Activated CD8-positive, alpha-beta T cell treated with anti-CD3 and anti-CD28 coated beads, Interleukin-2, amount 10 ng/mL, durations not matched to agents 7 days and 5 days (primary cell): Measurements from ENCODE around the gene TRUB2. TPM values are rescaled to one million over a fixed set of nuclear protein-coding genes. Genes with fewer than 3 reads are reported as not detected.
A peak's percentile ranks its signal among the peaks of the same experiment; 100 is the strongest.

Experiments used
- ATAC-seq: fragments of 150-1000 bp; cut with Tn5 transposase; one replicate; pipeline ENCODE4 v1.10.0; 2021; ENCODE audit warnings: moderate library complexity
- CTCF ChIA-PET: fragments of 350-600 bp; sonication (Branson Sonifier 250); formaldehyde crosslinking; loops from one replicate; lab custom pipeline; 2021; ENCODE audit warnings: antibody characterized with exemption; lab: Charles Lee
- POLR2A ChIA-PET: fragments of 350-600 bp; sonication (Branson Sonifier 250); formaldehyde crosslinking; loops from one replicate; lab custom pipeline; 2021; ENCODE audit warnings: antibody characterized with exemption; lab: Charles Lee
- DNase-seq: peaks from one replicate; pipeline ENCODE4 v3.0.0-alpha.2; 2020
- H3K27ac Mint-ChIP-seq: one replicate; pipeline ENCODE4 v1.8.0; 2021; ENCODE audit warnings: mild to moderate bottlenecking, mixed read lengths
- H3K27me3 Mint-ChIP-seq: one replicate; pipeline ENCODE4 v1.8.0; 2021; ENCODE audit warnings: low read depth, mixed read lengths
- H3K36me3 Mint-ChIP-seq: one replicate; pipeline ENCODE4 v1.8.0; 2021; ENCODE audit warnings: low read depth, mixed read lengths
- H3K4me1 Mint-ChIP-seq: one replicate; pipeline ENCODE4 v1.8.0; 2021; ENCODE audit warnings: low read depth, mixed read lengths
- H3K4me3 Mint-ChIP-seq: one replicate; pipeline ENCODE4 v1.8.0; 2021; ENCODE audit warnings: mild to moderate bottlenecking, mixed read lengths
- H3K9me3 Mint-ChIP-seq: one replicate; pipeline ENCODE4 v1.8.0; 2022; ENCODE audit warnings: mixed read lengths; ENCODE audit not compliant: insufficient read depth
- total RNA-seq, 2 experiments: library from RNA; stranded (reverse); gene quantifications; one replicate each; pipeline ENCODE4 v1.2.3, GENCODE V29; 2021

Gene TRUB2, protein sequence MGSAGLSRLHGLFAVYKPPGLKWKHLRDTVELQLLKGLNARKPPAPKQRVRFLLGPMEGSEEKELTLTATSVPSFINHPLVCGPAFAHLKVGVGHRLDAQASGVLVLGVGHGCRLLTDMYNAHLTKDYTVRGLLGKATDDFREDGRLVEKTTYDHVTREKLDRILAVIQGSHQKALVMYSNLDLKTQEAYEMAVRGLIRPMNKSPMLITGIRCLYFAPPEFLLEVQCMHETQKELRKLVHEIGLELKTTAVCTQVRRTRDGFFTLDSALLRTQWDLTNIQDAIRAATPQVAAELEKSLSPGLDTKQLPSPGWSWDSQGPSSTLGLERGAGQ
- total RNA-seq, result 10 to 100 TPM; 25.5 to 27.7 TPM

DNA sequence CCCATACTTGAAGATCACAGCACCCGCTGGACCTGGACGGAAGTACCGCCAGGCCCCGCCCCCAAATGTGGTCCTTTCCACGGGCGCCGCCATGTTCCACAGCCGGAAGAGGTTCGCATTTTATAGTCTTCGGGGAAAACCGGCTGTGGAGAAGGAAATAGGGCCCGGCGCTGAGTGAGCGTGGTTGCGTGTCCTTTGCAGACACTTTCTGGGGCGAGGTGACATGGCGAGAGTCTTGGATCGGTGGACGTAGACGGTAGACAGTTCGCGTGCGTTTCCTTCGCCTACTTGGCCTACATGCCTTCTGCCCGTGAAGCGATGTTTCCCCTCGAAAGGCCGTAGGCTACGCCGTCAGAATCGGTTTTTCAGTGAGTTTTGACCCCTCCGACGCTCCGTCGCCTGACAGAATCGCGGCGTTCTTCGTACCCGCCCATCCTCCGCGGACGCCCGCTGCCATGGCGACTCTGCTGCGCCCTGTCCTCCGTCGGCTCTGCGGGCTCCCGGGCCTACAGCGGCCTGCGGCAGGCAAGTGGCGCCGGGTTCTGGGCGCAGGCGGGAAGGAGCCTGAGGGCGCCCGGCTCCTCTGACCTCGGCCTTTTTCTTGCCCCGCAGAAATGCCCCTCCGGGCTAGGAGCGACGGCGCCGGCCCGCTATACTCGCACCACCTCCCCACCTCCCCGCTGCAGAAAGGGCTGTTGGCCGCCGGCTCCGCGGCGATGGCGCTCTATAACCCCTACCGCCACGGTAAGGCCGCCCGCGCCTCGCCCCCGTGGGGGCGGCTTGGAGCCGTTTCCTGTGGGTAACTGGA is at the start of gene TRUB2, which contains the start of gene COQ4:
Gene TRUB2, minus strand, starts transcription at position 44 of the 808 bp plus-strand sequence. Its CDS starts 39 bp downstream, at position 5.
Gene COQ4, plus strand, starts transcription at position 436 of the 808 bp plus-strand sequence. Its CDS starts 20 bp downstream, at position 456.
- ChIA-PET CTCF (interaction anchor here (1.0 kb wide), 1 partner anchor 13 kb away, joined by 3 read pairs; no protein-coding TSS in a partner anchor), POLR2A (interaction anchor here (0.5 to 1.3 kb wide), 3 partner anchors 19 to 135 kb away, joined by 3 read pairs; partner anchors contain the start of genes GOLGA2 and SWI5)
- Mint-ChIP-seq H3K4me3 (peak within 1 kb of the TSS; percentile 97), H3K4me1 (peaks cover 18% of the 10 kb centered on the region), H3K9me3 (no peaks in the 10 kb centered on the region), H3K27me3 (no peaks in the 10 kb centered on the region), H3K27ac (peak within 1 kb of the TSS; percentile 99), H3K36me3 (peaks cover 11% of the 10 kb centered on the region)
- peak; percentile 88 for ATAC-seq
- DNase-seq, result peak; percentile 95

DNA sequence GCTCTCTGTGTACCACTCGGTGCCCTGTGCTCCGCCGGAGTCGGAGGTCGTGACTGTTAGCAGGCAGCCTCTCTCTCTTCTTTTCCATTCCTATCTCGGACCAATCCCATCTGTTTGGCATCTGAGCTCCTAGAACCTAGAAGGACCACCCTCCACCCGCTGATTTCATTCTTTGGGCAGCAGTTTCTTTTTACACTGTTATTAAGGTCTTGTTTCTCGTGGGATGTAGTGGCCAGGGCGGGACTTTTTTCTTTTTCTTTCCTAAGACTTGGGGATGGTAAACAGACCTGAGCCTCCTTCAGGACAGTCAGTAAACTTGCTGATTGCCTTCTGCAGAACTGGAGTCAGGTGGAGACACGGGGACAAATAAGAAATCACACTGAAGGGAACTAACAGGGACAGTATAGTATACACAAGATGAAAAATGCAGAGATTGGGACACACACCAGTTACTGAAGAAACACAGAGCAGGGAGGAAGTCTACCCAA is 49.4 kb upstream of the TRUB2 start:
- Mint-ChIP-seq H3K36me3 (peaks cover 14% of the 10 kb centered on the region), H3K4me3 (peak overlapping the region; percentile 89), H3K27me3 (no peaks in the 10 kb centered on the region), H3K9me3 (no peaks in the 10 kb centered on the region), H3K4me1 (peaks cover 30% of the 10 kb centered on the region), H3K27ac (peak overlapping the region; percentile 95)
- ATAC-seq (no peak), DNase-seq (no peak)
- ChIA-PET CTCF (interaction anchor here (0.9 to 3.7 kb wide), 6 partner anchors 10 to 86 kb away, joined by 3 to 67 read pairs (median 7); partner anchors contain the start of gene CERCAM), POLR2A (interaction anchor here (0.9 to 1.8 kb wide), 6 partner anchors 10 to 179 kb away, joined by 3 to 12 read pairs (median 4); partner anchors contain the start of genes GLE1, GOLGA2 and SWI5)

DNA sequence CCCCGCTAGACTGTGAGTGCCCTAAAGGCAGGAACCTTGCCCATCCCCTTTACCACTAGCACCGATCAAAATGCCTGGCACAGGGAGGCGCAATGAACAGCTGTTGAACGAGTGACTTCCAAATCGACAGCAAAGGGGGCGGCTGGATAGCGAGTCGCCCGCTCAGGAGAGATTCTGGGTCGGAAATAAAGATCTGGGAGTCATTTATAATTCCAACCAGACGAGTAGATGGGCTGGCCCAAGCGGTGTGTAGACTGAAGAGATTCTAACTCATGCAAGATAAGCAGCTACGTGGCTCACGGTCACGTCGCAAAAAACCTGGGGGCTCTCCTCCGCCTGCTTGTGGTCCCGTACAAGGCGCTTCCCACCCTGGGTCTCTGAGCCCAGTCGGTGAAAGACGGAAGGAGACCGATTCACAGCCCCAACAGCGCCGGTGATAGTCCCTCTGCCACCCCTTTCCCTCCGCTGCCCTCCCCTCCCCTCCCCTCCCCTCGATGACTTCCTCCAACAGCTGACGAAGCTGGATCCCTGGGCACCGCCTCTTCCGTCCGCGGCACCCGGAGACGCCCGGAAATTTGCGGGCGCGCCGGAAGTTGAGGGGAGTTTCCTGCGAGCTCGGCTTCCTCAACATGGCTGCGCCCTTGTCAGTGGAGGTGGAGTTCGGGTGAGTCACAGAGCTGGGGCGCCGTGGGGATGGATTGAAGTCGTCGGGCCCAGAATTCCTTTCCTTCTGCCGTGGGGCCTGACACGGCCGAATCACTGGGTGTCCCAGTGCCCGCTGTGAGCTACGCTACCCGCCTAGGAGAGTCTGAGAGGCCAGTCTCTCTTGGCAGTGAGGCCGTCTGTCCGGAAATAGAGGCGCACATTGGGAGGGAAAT is 48.7 kb upstream of the TRUB2 start, which contains the start of gene URM1:
Gene URM1, plus strand, starts transcription at position 623 of the 878 bp plus-strand sequence. Its CDS starts 7 bp downstream, at position 630.
- ATAC-seq (peak; percentile 97), DNase-seq (peak; percentile 97)
- Mint-ChIP-seq H3K4me1 (peaks cover 30% of the 10 kb centered on the region), H3K4me3 (peak within 1 kb of the TSS; percentile 89), H3K27ac (peak within 1 kb of the TSS; percentile 95), H3K36me3 (peaks cover 14% of the 10 kb centered on the region), H3K9me3 (no peaks in the 10 kb centered on the region), H3K27me3 (no peaks in the 10 kb centered on the region)
- CTCF ChIA-PET, result interaction anchor here (0.8 to 3.7 kb wide), 10 partner anchors 9 to 95 kb away, joined by 3 to 67 read pairs (median 4); partner anchors contain the start of genes CERCAM, GOLGA2 and SWI5
- POLR2A ChIA-PET, result interaction anchor here (0.6 to 1.8 kb wide), 12 partner anchors 9 to 182 kb away, joined by 3 to 12 read pairs (median 4); partner anchors contain the start of genes GLE1, GOLGA2, SPTAN1 and SWI5

DNA sequence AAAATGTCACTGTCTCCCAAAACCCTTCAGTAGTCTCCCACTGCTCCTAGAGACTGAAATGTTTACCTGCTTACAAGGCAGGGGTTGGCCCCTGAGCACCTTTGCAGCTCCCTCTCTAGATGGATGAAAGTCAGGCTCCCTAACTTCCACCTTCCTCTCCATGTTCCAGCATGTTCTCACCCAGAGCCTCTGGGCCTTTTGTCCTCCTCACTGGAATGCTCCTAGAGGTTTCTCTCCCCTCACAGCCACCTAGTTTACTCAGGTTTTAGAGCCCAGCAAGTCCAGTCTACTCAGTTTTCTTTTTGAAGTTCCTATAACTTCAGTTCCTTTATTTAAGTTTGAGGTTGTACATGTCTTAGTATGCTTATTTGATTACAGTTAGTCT is 48.1 kb upstream of the TRUB2 start:
- H3K9me3 Mint-ChIP-seq, result no peaks in the 10 kb centered on the region
- peak overlapping the region; percentile 95 for H3K27ac Mint-ChIP-seq
- DNase-seq, result no peak
- CTCF ChIA-PET, result interaction anchor here (1.0 to 3.7 kb wide), 7 partner anchors 9 to 94 kb away, joined by 4 to 67 read pairs (median 6); partner anchors contain the start of genes CERCAM, GOLGA2 and SWI5
- ATAC-seq, result no peak
- peak overlapping the region; percentile 89 for H3K4me3 Mint-ChIP-seq
- peaks cover 31% of the 10 kb centered on the region for H3K4me1 Mint-ChIP-seq
- no peaks in the 10 kb centered on the region for H3K27me3 Mint-ChIP-seq
- H3K36me3 Mint-ChIP-seq, result peaks cover 11% of the 10 kb centered on the region
- POLR2A ChIA-PET, result interaction anchor here (0.7 to 1.7 kb wide), 5 partner anchors 8 to 182 kb away, joined by 4 to 6 read pairs (median 5); partner anchors contain the start of gene SPTAN1

DNA sequence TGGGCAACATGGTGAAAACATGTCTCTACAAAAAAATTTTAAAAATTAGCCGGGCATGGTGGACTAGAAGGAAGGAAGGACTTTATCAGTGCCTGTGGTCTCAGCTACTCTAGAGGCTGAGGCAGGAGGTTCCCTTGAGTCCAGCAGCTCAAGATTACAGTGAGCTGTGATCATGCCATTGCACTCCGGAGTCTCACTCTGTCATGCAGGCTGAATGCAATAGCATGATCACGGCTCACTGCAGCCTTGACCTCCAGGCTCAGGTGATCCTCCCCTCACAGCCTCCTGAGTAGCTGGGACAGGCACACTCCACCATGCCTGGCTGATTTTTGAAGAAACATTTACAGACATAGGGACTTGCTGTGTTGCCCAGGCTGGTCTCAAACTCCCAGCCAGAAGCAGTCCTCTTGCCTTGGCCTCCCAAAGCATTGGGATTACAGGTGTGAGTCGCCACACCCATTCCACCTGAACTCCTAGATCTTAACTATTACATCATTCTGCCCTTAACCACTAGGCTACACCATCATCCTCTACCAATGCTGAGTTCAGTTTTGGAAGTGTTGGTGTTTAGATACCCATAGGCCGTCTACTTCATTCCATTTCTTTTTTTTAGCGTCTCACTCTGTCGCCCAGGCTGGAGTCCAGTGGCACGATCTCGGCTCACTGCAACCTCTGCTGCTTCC is 46.9 kb upstream of the TRUB2 start:
- ChIA-PET POLR2A (no interaction called here), CTCF (interaction anchor here (0.8 to 1.5 kb wide), 3 partner anchors 11 to 70 kb away, joined by 3 to 4 read pairs (median 3); no protein-coding TSS in a partner anchor)
- Mint-ChIP-seq H3K27ac (no peak overlapping the region), H3K36me3 (peaks cover 11% of the 10 kb centered on the region), H3K9me3 (no peaks in the 10 kb centered on the region), H3K4me3 (no peak overlapping the region), H3K27me3 (no peaks in the 10 kb centered on the region), H3K4me1 (peaks cover 41% of the 10 kb centered on the region)
- DNase-seq (no peak), ATAC-seq (no peak)

DNA sequence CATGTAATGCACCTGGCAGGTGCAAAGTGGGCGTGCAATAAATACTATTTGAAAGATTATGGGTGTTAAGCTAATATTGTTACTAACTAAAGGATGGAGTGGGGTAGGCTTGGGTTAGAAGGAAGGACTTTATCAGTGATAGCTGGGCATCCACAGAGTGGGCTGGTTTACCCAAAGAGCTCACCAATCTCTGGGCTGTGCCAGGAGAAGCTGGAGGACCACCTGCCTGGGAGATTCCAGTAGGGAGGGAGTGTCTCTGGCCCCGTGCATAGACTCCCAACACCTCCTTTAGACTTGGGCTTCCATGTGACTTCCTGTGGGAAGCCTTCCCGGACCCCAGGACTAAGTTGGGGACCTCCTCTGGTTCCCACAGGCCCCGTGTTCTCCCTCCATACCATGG is 43.3 kb upstream of the TRUB2 start:
- Mint-ChIP-seq H3K27ac (no peak overlapping the region), H3K4me1 (peaks cover 34% of the 10 kb centered on the region), H3K9me3 (no peaks in the 10 kb centered on the region), H3K27me3 (no peaks in the 10 kb centered on the region), H3K36me3 (no peaks in the 10 kb centered on the region), H3K4me3 (no peak overlapping the region)
- DNase-seq, result no peak
- ATAC-seq, result no peak
- CTCF ChIA-PET, result interaction anchor here (0.6 to 1.6 kb wide), 3 partner anchors 24 to 55 kb away, joined by 3 to 8 read pairs (median 5); no protein-coding TSS in a partner anchor
- POLR2A ChIA-PET, result interaction anchor here (1.0 kb wide), 1 partner anchor 157 kb away, joined by 3 read pairs; no protein-coding TSS in a partner anchor

DNA sequence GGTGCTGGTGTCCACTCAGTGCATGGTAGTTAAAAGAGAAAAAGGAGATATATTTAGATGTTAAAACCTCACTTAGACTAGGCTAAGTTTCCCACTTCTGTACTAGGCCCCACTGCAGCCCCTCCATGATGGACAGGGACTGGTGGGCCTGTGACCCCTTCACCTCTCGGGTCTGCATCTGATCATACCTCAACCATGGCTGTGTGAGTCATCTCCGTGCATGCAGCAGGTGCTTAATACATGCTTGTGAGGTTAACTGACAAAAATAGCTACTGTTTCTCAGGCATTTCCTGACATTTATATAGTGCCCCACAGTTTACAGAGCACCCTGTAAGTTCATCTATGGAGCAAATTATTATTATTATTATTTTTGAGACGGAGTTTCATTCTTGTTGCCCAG is 40.5 kb upstream of the TRUB2 start:
- CTCF ChIA-PET, result interaction anchor here (0.6 to 4.6 kb wide), 47 partner anchors 9 to 490 kb away, joined by 3 to 67 read pairs (median 4); partner anchors contain the start of genes CERCAM, GLE1, SLC27A4 and URM1
- ATAC-seq, result no peak
- no peaks in the 10 kb centered on the region for H3K9me3 Mint-ChIP-seq
- H3K27ac Mint-ChIP-seq, result no peak overlapping the region
- no peak overlapping the region for H3K4me3 Mint-ChIP-seq
- peaks cover 28% of the 10 kb centered on the region for H3K4me1 Mint-ChIP-seq
- no peak for DNase-seq
- POLR2A ChIA-PET, result interaction anchor here (0.6 to 3.4 kb wide), 6 partner anchors 7 to 174 kb away, joined by 3 to 12 read pairs (median 4); partner anchors contain the start of gene URM1
- H3K36me3 Mint-ChIP-seq, result no peaks in the 10 kb centered on the region
- H3K27me3 Mint-ChIP-seq, result no peaks in the 10 kb centered on the region

DNA sequence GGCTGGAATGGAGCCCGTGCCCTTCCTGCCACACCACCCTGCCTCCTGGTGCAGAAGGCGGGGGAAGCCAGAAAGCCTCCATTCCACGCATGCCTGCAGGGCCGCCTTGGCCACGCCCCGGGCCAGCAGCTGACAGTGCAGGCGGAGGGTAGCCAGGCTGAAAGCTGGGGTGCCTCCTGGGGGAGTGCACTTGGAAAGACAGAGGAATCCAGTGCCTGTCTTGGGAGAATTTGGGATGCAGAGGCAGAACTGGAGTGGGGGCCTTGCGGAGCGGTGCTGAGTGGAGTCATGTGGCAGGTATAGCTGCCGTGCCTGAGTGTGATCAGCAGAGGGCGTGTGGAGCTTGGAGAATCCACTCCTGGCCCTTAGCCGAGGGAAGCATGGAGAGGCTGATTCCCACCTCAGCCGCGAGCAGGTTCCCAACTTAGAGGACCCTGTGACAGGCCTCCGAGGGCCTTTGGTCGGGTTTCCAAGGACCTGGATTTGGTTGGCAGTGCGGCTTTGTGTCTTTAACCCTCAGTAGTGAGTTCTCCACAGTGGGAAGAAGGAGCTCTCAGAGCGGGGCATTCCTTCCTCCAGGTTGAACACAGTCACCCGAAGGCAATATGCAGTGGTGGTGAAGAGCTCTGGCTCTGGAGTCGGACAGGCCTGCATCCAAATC is 39.9 kb upstream of the TRUB2 start:
- ChIA-PET CTCF (interaction anchor here (0.6 to 4.6 kb wide), 48 partner anchors 8 to 491 kb away, joined by 3 to 67 read pairs (median 4); partner anchors contain the start of genes CERCAM, GLE1, SLC27A4 and URM1), POLR2A (interaction anchor here (0.6 to 3.4 kb wide), 8 partner anchors 8 to 188 kb away, joined by 3 to 12 read pairs (median 3); partner anchors contain the start of gene URM1)
- H3K4me3 Mint-ChIP-seq, result peak overlapping the region; percentile 66
- H3K27ac Mint-ChIP-seq, result peak overlapping the region; percentile 55
- peaks cover 28% of the 10 kb centered on the region for H3K4me1 Mint-ChIP-seq
- no peaks in the 10 kb centered on the region for H3K36me3 Mint-ChIP-seq
- H3K27me3 Mint-ChIP-seq, result no peaks in the 10 kb centered on the region
- peak; percentile 91 for ATAC-seq
- H3K9me3 Mint-ChIP-seq, result no peaks in the 10 kb centered on the region
- DNase-seq, result peak; percentile 78
